Endothelial cell of umbilical vein (primary cell): Measurements from ENCODE around the gene EFNA2.

Source experiments
- CTCF ChIP-seq, 2 donors: IDR thresholded peaks; 1 replicate in 1 of 2; 2 replicates in 1 of 2; pipeline ENCODE4 v1.5.1; 2011; ENCODE audit warnings: low read length in 2 of 2, mild to moderate bottlenecking in 2 of 2, moderate library complexity in 2 of 2, control low read depth in 1 of 2, inconsistent platforms in 1 of 2, low read depth in 1 of 2; ENCODE audit not compliant: insufficient read depth in 1 of 2; ENCODE audit errors: extremely low read depth in 1 of 2
- EZH2 ChIP-seq: IDR thresholded peaks from 2 replicates; pipeline ENCODE4 v1.6.1; 2012; ENCODE audit warnings: borderline replicate concordance, low read depth, mild to moderate bottlenecking, moderate library complexity, low read length, inconsistent platforms; ENCODE audit not compliant: severe bottlenecking
- POLR2A ChIP-seq: IDR thresholded peaks from 2 replicates; pipeline ENCODE4 v1.6.1; 2012; ENCODE audit warnings: low read depth, mild to moderate bottlenecking, control low read depth, low read length

GRCh38 chr19:1292419-1293151, 6.9 kb downstream of the EFNA2 start:
- TF ChIP-seq CTCF (IDR thresholded peaks at IDR 0.05; ENCODE audit: extremely low read depth in 1 of 2, insufficient read depth in 1 of 2, low read depth in 1 of 2, low read length in 2 of 2) (no peak), POLR2A (no peak), EZH2 (no peak)
